ENCODE measurements around the gene IL32.

IL32 gene

GRCh38 chr16:3027489-3027795, 38.0 kb upstream of the IL32 start:
- peaks cover 22% of the 10 kb centered on the region for H4K20me1 ChIP-seq (ENCODE audit: insufficient read depth, low read length)
- no peak overlapping the region for H3K27ac ChIP-seq (ENCODE audit: low read length)
- DNase-seq (no peak), ATAC-seq (ENCODE audit: insufficient read depth, low read depth) (no peak)
- no peak overlapping the region for H3K4me3 ChIP-seq (ENCODE audit: low read depth in 1 of 2, low read length in 2 of 2)
- H3K9me3 ChIP-seq (ENCODE audit: insufficient read depth, low read length, severe bottlenecking), result no peaks in the 10 kb centered on the region
- TF ChIP-seq EZH2 (IDR thresholded peaks at IDR 0.05; ENCODE audit: borderline replicate concordance, low read depth, low read length, severe bottlenecking), result no peak
- TF ChIP-seq, protein P1, sequence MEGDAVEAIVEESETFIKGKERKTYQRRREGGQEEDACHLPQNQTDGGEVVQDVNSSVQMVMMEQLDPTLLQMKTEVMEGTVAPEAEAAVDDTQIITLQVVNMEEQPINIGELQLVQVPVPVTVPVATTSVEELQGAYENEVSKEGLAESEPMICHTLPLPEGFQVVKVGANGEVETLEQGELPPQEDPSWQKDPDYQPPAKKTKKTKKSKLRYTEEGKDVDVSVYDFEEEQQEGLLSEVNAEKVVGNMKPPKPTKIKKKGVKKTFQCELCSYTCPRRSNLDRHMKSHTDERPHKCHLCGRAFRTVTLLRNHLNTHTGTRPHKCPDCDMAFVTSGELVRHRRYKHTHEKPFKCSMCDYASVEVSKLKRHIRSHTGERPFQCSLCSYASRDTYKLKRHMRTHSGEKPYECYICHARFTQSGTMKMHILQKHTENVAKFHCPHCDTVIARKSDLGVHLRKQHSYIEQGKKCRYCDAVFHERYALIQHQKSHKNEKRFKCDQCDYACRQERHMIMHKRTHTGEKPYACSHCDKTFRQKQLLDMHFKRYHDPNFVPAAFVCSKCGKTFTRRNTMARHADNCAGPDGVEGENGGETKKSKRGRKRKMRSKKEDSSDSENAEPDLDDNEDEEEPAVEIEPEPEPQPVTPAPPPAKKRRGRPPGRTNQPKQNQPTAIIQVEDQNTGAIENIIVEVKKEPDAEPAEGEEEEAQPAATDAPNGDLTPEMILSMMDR (IDR thresholded peaks at IDR 0.05; ENCODE audit: borderline replicate concordance, extremely low read depth, low read length, poor library complexity, severe bottlenecking), result no peak
- H3K4me2 ChIP-seq (ENCODE audit: insufficient read depth, low read length), result no peak overlapping the region
- H2AFZ ChIP-seq (ENCODE audit: low read depth, low read length), result no peak overlapping the region
- H3K4me1 ChIP-seq (ENCODE audit: insufficient read depth, low read length), result peaks cover 32% of the 10 kb centered on the region
- H3K27me3 ChIP-seq (ENCODE audit: insufficient read depth, low read length, poor library complexity), result no peaks in the 10 kb centered on the region
- no peak overlapping the region for H3K9ac ChIP-seq (ENCODE audit: low read depth, low read length)
- H3K79me2 ChIP-seq (ENCODE audit: insufficient read depth, low read length), result peaks cover 12% of the 10 kb centered on the region
- H3K36me3 ChIP-seq (ENCODE audit: insufficient read depth, low read length), result peaks cover 22% of the 10 kb centered on the region

DNA sequence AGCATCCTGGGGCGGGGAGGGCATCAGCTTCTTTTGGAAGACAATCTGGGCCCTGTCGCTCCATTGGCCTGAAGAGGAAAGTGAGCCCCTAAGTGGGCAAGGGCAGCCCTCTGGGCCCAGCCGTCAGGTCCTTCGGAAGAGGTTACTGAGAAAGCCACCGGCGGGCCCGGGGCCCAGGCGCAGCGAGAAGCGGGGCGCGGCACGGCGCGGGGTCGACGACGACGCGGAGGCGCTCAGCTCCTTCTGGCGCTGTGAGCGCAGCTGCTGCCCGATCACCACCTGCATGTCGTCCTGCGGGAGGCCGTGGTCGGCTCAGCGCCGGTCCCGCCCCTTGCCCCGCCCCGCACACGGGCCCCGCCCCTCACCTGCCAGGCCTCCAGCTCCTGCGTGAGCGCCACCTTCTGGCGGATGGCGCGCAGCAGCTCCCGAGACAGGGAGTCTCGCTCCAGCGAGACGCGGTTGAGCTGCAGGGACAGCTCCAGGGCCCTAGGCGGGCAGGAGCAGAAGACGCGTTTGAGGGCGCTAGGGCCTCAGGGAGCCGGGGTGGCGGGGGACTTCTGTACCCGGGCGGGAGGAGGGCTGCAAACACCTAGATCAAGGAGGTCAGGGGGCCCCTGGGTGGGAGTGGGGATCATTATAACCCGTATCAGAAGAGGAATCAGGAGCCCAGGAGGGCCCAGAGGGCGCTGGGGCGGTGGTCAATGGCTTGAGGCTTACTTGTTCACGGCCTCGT, 37.3 kb upstream of the IL32 start:
- Histone ChIP-seq H3K27ac (ENCODE audit: low read length) (no peak overlapping the region), H3K27me3 (ENCODE audit: insufficient read depth, low read length, poor library complexity) (no peaks in the 10 kb centered on the region)

DNA sequence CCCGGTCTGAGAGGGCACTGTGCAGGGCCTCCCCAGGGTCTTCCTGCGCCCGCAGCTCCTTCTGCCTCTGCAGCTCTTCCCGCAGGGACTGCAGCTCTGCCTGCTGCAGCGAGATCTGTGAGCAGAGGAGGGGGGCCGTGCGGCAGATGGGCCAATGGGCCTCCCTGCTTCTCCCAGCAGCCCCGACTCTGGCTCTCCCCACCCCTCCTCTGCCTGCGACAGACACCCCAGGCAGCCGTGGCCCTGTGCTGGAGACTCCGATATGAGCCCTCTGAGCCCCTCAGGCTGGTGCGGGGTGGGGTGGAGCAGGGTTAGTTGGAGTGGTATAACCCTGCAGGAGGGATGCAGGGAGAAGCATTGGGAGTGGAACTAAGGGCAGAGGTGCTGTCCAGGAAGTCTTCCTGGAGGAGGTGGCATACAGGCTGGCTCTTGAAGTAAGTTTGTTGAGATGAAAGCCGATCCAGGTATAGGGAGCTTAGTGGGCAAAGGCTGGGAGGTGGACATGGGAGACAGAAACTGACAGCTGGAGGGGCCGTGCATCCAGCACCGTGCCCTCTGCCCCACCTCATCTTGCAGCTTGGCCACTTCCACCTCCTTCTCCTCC, 36.6 kb upstream of the IL32 start:
- H3K79me2 ChIP-seq (ENCODE audit: insufficient read depth, low read length), result peaks cover 12% of the 10 kb centered on the region
- H3K4me1 ChIP-seq (ENCODE audit: insufficient read depth, low read length), result peaks cover 18% of the 10 kb centered on the region
- no peaks in the 10 kb centered on the region for H3K9me3 ChIP-seq (ENCODE audit: insufficient read depth, low read length, severe bottlenecking)
- H2AFZ ChIP-seq (ENCODE audit: low read depth, low read length), result no peak overlapping the region
- H3K4me2 ChIP-seq (ENCODE audit: insufficient read depth, low read length), result no peak overlapping the region
- ATAC-seq (ENCODE audit: insufficient read depth, low read depth) (no peak), DNase-seq (no peak)
- H4K20me1 ChIP-seq (ENCODE audit: insufficient read depth, low read length), result peaks cover 22% of the 10 kb centered on the region
- H3K9ac ChIP-seq (ENCODE audit: low read depth, low read length), result no peak overlapping the region
- H3K36me3 ChIP-seq (ENCODE audit: insufficient read depth, low read length), result peaks cover 22% of the 10 kb centered on the region
- no peak overlapping the region for H3K27ac ChIP-seq (ENCODE audit: low read length)
- TF ChIP-seq EZH2 (IDR thresholded peaks at IDR 0.05; ENCODE audit: borderline replicate concordance, low read depth, low read length, severe bottlenecking), result no peak
- H3K27me3 ChIP-seq (ENCODE audit: insufficient read depth, low read length, poor library complexity), result no peaks in the 10 kb centered on the region
- H3K4me3 ChIP-seq (ENCODE audit: low read depth in 1 of 2, low read length in 2 of 2), result no peak overlapping the region

More for the DNA sequence above, 37.3 kb upstream of the IL32 start:
- DNase-seq (peak; percentile 83), ATAC-seq (ENCODE audit: insufficient read depth, low read depth) (peak; percentile 47)
- Histone ChIP-seq H3K9ac (ENCODE audit: low read depth, low read length) (no peak overlapping the region), H3K4me2 (ENCODE audit: insufficient read depth, low read length) (no peak overlapping the region), H3K36me3 (ENCODE audit: insufficient read depth, low read length) (peaks cover 22% of the 10 kb centered on the region), H3K79me2 (ENCODE audit: insufficient read depth, low read length) (peaks cover 12% of the 10 kb centered on the region), H3K4me3 (ENCODE audit: low read depth in 1 of 2, low read length in 2 of 2) (no peak overlapping the region), H2AFZ (ENCODE audit: low read depth, low read length) (no peak overlapping the region), H3K9me3 (ENCODE audit: insufficient read depth, low read length, severe bottlenecking) (no peaks in the 10 kb centered on the region), H4K20me1 (ENCODE audit: insufficient read depth, low read length) (peaks cover 22% of the 10 kb centered on the region), H3K4me1 (ENCODE audit: insufficient read depth, low read length) (peaks cover 25% of the 10 kb centered on the region)
- TF ChIP-seq, protein P1 (IDR thresholded peaks at IDR 0.05; ENCODE audit: borderline replicate concordance, extremely low read depth, low read length, poor library complexity, severe bottlenecking), result peak; percentile 78
- no peak for TF ChIP-seq EZH2 (IDR thresholded peaks at IDR 0.05; ENCODE audit: borderline replicate concordance, low read depth, low read length, severe bottlenecking)

- Histone ChIP-seq H3K79me2 (ENCODE audit: insufficient read depth, low read length) (peaks cover 8% of the 10 kb centered on the region), H3K27ac (ENCODE audit: low read length) (no peak overlapping the region), H4K20me1 (ENCODE audit: insufficient read depth, low read length) (peaks cover 22% of the 10 kb centered on the region), H3K4me2 (ENCODE audit: insufficient read depth, low read length) (no peak overlapping the region), H3K4me1 (ENCODE audit: insufficient read depth, low read length) (peaks cover 14% of the 10 kb centered on the region), H3K4me3 (ENCODE audit: low read depth in 1 of 2, low read length in 2 of 2) (no peak overlapping the region), H3K27me3 (ENCODE audit: insufficient read depth, low read length, poor library complexity) (no peaks in the 10 kb centered on the region), H3K9ac (ENCODE audit: low read depth, low read length) (no peak overlapping the region), H3K36me3 (ENCODE audit: insufficient read depth, low read length) (peaks cover 22% of the 10 kb centered on the region), H2AFZ (ENCODE audit: low read depth, low read length) (no peak overlapping the region), H3K9me3 (ENCODE audit: insufficient read depth, low read length, severe bottlenecking) (no peaks in the 10 kb centered on the region)
- no peak for TF ChIP-seq EZH2 (IDR thresholded peaks at IDR 0.05; ENCODE audit: borderline replicate concordance, low read depth, low read length, severe bottlenecking)
- TF ChIP-seq, protein P1 (IDR thresholded peaks at IDR 0.05; ENCODE audit: borderline replicate concordance, extremely low read depth, low read length, poor library complexity, severe bottlenecking), result no peak
- DNase-seq, result no peak
- no peak for ATAC-seq (ENCODE audit: insufficient read depth, low read depth)
Measured at GRCh38 chr16:3029491-3030221, 35.8 kb upstream of the IL32 start.
